H1 (cell line): ENCODE data around the gene OR10G2. TPM values are rescaled to one million over a fixed set of nuclear protein-coding genes. Genes with fewer than 3 reads are reported as not detected.

Experiments
- CTCF ChIA-PET: fragments of 300-600 bp; sonication (Branson Sonifier 250); formaldehyde crosslinking; loops from one replicate; lab custom pipeline; 2021; ENCODE audit not compliant: partially characterized antibody; lab: Charles Lee
- POLR2A ChIA-PET: fragments of 300-600 bp; sonication (Branson Sonifier 250); formaldehyde crosslinking; loops from one replicate; lab custom pipeline; 2021; ENCODE audit warnings: inconsistent platforms; ENCODE audit not compliant: partially characterized antibody; lab: Charles Lee
- DNase-seq, 2 experiments: peaks; one replicate each; pipeline versions ENCODE4 v3.0.0 to v3.0.0-alpha.2; 2010 to 2022; ENCODE audit warnings: low spot score in 2 of 2, low read depth in 1 of 2, mixed read lengths in 1 of 2
- FAIRE-seq: peaks from 2 replicates; lab custom pipeline; 2011; peaks lifted over from hg19 to GRCh38; lab: Jason Lieb, UNC
- H2AFZ ChIP-seq: 2 replicates; pipeline ENCODE4 v1.8.1; 2012; ENCODE audit warnings: low read length, inconsistent platforms
- H2AK5ac ChIP-seq: 2 replicates; pipeline ENCODE4 v1.6.1; 2013; ENCODE audit warnings: low read depth, low read length
- H2BK120ac ChIP-seq: replicated peaks from 2 replicates; pipeline ENCODE3; 2013; ENCODE audit warnings: low read depth, low read length, inconsistent platforms
- H2BK12ac ChIP-seq: 2 replicates; pipeline ENCODE4 v1.6.1; 2013; ENCODE audit warnings: low read depth, low read length
- H2BK15ac ChIP-seq: 2 replicates; pipeline ENCODE4 v1.6.1; 2013; ENCODE audit warnings: low read length
- H2BK20ac ChIP-seq: 2 replicates; pipeline ENCODE4 v1.6.1; 2013; ENCODE audit warnings: low read length
- H2BK5ac ChIP-seq: 2 replicates; pipeline ENCODE4 v1.6.1; 2013; ENCODE audit warnings: low read depth, low read length
- H3K14ac ChIP-seq: 2 replicates; pipeline ENCODE4 v1.6.1; 2013; ENCODE audit warnings: inconsistent platforms; ENCODE audit not compliant: insufficient read length
- H3K18ac ChIP-seq: 2 replicates; pipeline ENCODE4 v1.6.1; 2013; ENCODE audit warnings: low read length; ENCODE audit errors: extremely low read depth
- H3K23ac ChIP-seq: 2 replicates; pipeline ENCODE4 v1.6.1; 2013; ENCODE audit warnings: inconsistent platforms; ENCODE audit not compliant: insufficient read length
- H3K23me2 ChIP-seq: 2 replicates; pipeline ENCODE4 v1.6.1; 2013; ENCODE audit warnings: low read depth, low read length
- H3K27ac ChIP-seq: 2 replicates; pipeline ENCODE4 v1.6.1; 2011; ENCODE audit warnings: low read depth, low read length, inconsistent platforms
- H3K27me3 ChIP-seq, 4 experiments: replicated peaks in 1 of 4; 1 replicate in 1 of 4; 2 replicates in 3 of 4; pipeline versions ENCODE4 v1.6.1 to v1.8.1; 2011 to 2013; ENCODE audit warnings: low read length in 3 of 4, mild to moderate bottlenecking in 3 of 4, inconsistent platforms in 2 of 4, mixed read lengths in 2 of 4, moderate library complexity in 1 of 4; ENCODE audit not compliant: control insufficient read depth in 3 of 4, insufficient read depth in 3 of 4; ENCODE audit errors: extremely low read depth in 1 of 4
- H3K36me3 ChIP-seq, 4 experiments: 2 replicates each; pipeline versions ENCODE4 v1.6.1 to v1.8.1; 2011 to 2013; ENCODE audit warnings: mild to moderate bottlenecking in 4 of 4, low read length in 3 of 4, moderate library complexity in 2 of 4, control low read depth in 1 of 4, inconsistent platforms in 1 of 4; ENCODE audit not compliant: insufficient read depth in 4 of 4, control insufficient read depth in 2 of 4
- H3K4ac ChIP-seq: replicated peaks from 2 replicates; pipeline ENCODE3; 2013; ENCODE audit warnings: low read length, low read depth, mixed read lengths, inconsistent platforms; ENCODE audit not compliant: insufficient read length
- H3K4me1 ChIP-seq, 4 experiments: replicated peaks in 1 of 4; 1 replicate in 1 of 4; 2 replicates in 3 of 4; pipeline versions ENCODE4 v1.6.1 to v1.8.1; 2011 to 2013; ENCODE audit warnings: low read length in 3 of 4, inconsistent platforms in 2 of 4, mixed read lengths in 1 of 4; ENCODE audit not compliant: insufficient read depth in 4 of 4, control insufficient read depth in 3 of 4
- H3K4me2 ChIP-seq, 2 experiments: 2 replicates each; pipeline versions ENCODE4 v1.6.1 to v1.8.1; 2011 to 2013; ENCODE audit warnings: low read depth in 2 of 2, low read length in 2 of 2, control low read depth in 1 of 2, inconsistent platforms in 1 of 2, mild to moderate bottlenecking in 1 of 2; ENCODE audit not compliant: insufficient read depth in 1 of 2
- H3K4me3 ChIP-seq, 4 experiments: fragments of 200-600, 300-600 bp in 1 of 4; sonication (generic), shearing (Covaris generic), sonication (Bioruptor Twin) in 1 of 4; 2 replicates each; pipeline versions ENCODE4 v1.5.1 to v1.8.1; 2011 to 2016; ENCODE audit warnings: low read length in 4 of 4, low read depth in 3 of 4, control low read depth in 2 of 4, inconsistent platforms in 2 of 4, mild to moderate bottlenecking in 2 of 4, mixed read lengths in 1 of 4, moderate library complexity in 1 of 4; ENCODE audit not compliant: insufficient read depth in 2 of 4; ENCODE audit errors: extremely low read depth in 1 of 4
- H3K56ac ChIP-seq: replicated peaks from 2 replicates; pipeline ENCODE3; 2013; ENCODE audit warnings: low read depth, mild to moderate bottlenecking, mixed read lengths, low read length, inconsistent platforms; ENCODE audit not compliant: insufficient read length
- H3K79me1 ChIP-seq: 2 replicates; pipeline ENCODE4 v1.6.1; 2013; ENCODE audit warnings: low read depth, low read length, control low read depth
- H3K79me2 ChIP-seq, 2 experiments: 2 replicates each; pipeline versions ENCODE4 v1.6.1 to v1.8.1; 2012 to 2013; ENCODE audit warnings: low read length in 2 of 2, mild to moderate bottlenecking in 2 of 2, inconsistent platforms in 1 of 2; ENCODE audit not compliant: insufficient read depth in 2 of 2, control insufficient read depth in 1 of 2
- H3K9ac ChIP-seq, 4 experiments: replicated peaks in 1 of 4; 1 replicate in 1 of 4; 2 replicates in 3 of 4; pipeline versions ENCODE4 v1.6.1 to v1.8.1; 2011 to 2013; ENCODE audit warnings: low read depth in 3 of 4, low read length in 3 of 4, control low read depth in 2 of 4, mild to moderate bottlenecking in 2 of 4, moderate library complexity in 2 of 4, inconsistent platforms in 1 of 4; ENCODE audit errors: extremely low read depth in 1 of 4
- H3K9me3 ChIP-seq, 2 experiments: 2 replicates each; pipeline versions ENCODE4 v1.6.1 to v1.8.1; 2012 to 2013; ENCODE audit warnings: mild to moderate bottlenecking in 2 of 2, moderate library complexity in 2 of 2, control low read depth in 1 of 2, inconsistent platforms in 1 of 2, low read depth in 1 of 2, low read length in 1 of 2, mixed read lengths in 1 of 2; ENCODE audit not compliant: insufficient read depth in 2 of 2
- H4K20me1 ChIP-seq, 2 experiments: replicated peaks in 1 of 2; 2 replicates each; pipeline versions ENCODE3 to v1.8.1; 2011 to 2013; ENCODE audit warnings: inconsistent platforms in 2 of 2, low read length in 2 of 2, mild to moderate bottlenecking in 1 of 2; ENCODE audit not compliant: insufficient read depth in 2 of 2, control insufficient read depth in 1 of 2
- H4K5ac ChIP-seq: 2 replicates; pipeline ENCODE4 v1.6.1; 2013; ENCODE audit warnings: low read length, low read depth, mixed read lengths, inconsistent platforms; ENCODE audit not compliant: insufficient read length
- H4K8ac ChIP-seq: 2 replicates; pipeline ENCODE4 v1.8.0; 2013; ENCODE audit warnings: mild to moderate bottlenecking, moderate library complexity, low read length, inconsistent platforms; ENCODE audit not compliant: insufficient read depth; ENCODE audit errors: extremely low read depth
- H4K91ac ChIP-seq: replicated peaks from 2 replicates; pipeline ENCODE3; 2013; ENCODE audit warnings: low read length, mixed read lengths, inconsistent platforms; ENCODE audit not compliant: insufficient read length
- CBX8 ChIP-seq: fragments of 300-800, 300-1000 bp; sonication (generic); IDR thresholded peaks from 2 replicates; pipeline ENCODE4 v1.7.1; 2016; ENCODE audit warnings: low read depth, low read length, borderline replicate concordance
- CHD1 ChIP-seq: IDR thresholded peaks from 2 replicates; pipeline ENCODE4 v1.6.1; 2012; ENCODE audit warnings: low read depth, low read length, improper control_type of control experiment
- CHD2 ChIP-seq: IDR thresholded peaks from 2 replicates; pipeline ENCODE4 v1.6.1; 2012; ENCODE audit warnings: low read length, improper control_type of control experiment
- EZH2 ChIP-seq: fragments of 200-600 bp; sonication (generic); IDR thresholded peaks from 2 replicates; pipeline ENCODE4 v1.7.1; 2012; ENCODE audit warnings: low read depth, mild to moderate bottlenecking, moderate library complexity, low read length, inconsistent platforms; ENCODE audit not compliant: severe bottlenecking
- GABPA ChIP-seq: IDR thresholded peaks from 2 replicates; pipeline ENCODE4 v1.6.1; 2011; ENCODE audit warnings: mild to moderate bottlenecking, low read length, moderate library complexity, borderline replicate concordance; ENCODE audit not compliant: insufficient read depth
- NRF1 ChIP-seq: IDR thresholded peaks from 2 replicates; pipeline ENCODE4 v1.6.1; 2011; ENCODE audit warnings: mild to moderate bottlenecking, low read depth, low read length, improper control_type of control experiment
- POLR2A ChIP-seq, 2 experiments: IDR thresholded peaks; 1 replicate in 1 of 2; 2 replicates in 1 of 2; pipeline ENCODE4 v1.6.1; 2011; ENCODE audit warnings: low read depth in 2 of 2, low read length in 2 of 2, mild to moderate bottlenecking in 2 of 2; ENCODE audit errors: control extremely low read depth in 1 of 2
- RXRA ChIP-seq: IDR thresholded peaks from 2 replicates; pipeline ENCODE4 v1.6.1; 2011; ENCODE audit warnings: low read depth, mild to moderate bottlenecking, low read length, moderate library complexity; ENCODE audit not compliant: insufficient read depth
- SRF ChIP-seq: IDR thresholded peaks from 2 replicates; pipeline ENCODE4 v1.6.1; 2011; ENCODE audit warnings: mild to moderate bottlenecking, low read depth, low read length, moderate library complexity
- TBP ChIP-seq: IDR thresholded peaks from 2 replicates; pipeline ENCODE4 v1.6.1; 2011; ENCODE audit warnings: low read depth, low read length, improper control_type of control experiment
- TCF12 ChIP-seq: IDR thresholded peaks from 2 replicates; pipeline ENCODE4 v1.6.1; 2011; ENCODE audit warnings: low read depth, mild to moderate bottlenecking, low read length
- YY1 ChIP-seq: IDR thresholded peaks from 2 replicates; pipeline ENCODE4 v1.6.1; 2011; ENCODE audit warnings: low read depth, mild to moderate bottlenecking, low read length
- WGBS, 2 experiments: shearing (Covaris generic) in 1 of 2; methylation state at CpG; one replicate each; pipeline versions ENCODE4 v1.1.6 to v1.1.7; 2013 to 2015; ENCODE audit warnings: low lambda C conversion rate in 2 of 2, mixed read lengths in 2 of 2, inconsistent platforms in 1 of 2, low coverage in 1 of 2, missing lambda C conversion rate in 1 of 2; ENCODE audit not compliant: insufficient replicate concordance in 2 of 2, insufficient coverage in 1 of 2, insufficient read length in 1 of 2; ENCODE audit errors: extremely low coverage in 1 of 2, missing lambda C conversion rate in 1 of 2; 5-methylcytosine and 5-hydroxymethylcytosine counted together
- polyA plus RNA-seq, 7 experiments: library from polyadenylated mRNA; depleted of rRNA in 3 of 7; stranded (reverse) in 5 of 7; unstranded in 2 of 7; fragments of >200 nt in 5 of 7; fragments of 200-250 nt in 2 of 7; gene quantifications; 1 replicate in 5 of 7; 2 replicates in 1 of 7; 4 replicates in 1 of 7; pipeline versions ENCODE4 v1.2.1 to v1.2.3, GENCODE V29; 2011 to 2013; ENCODE audit warnings: missing spikeins in 2 of 7, mixed read lengths in 2 of 7
- total RNA-seq: library from RNA; stranded (reverse); fragmentation: NEBNext Ultra II Directional; extraction: Animal tissue kit (Norgen Biotek cat#: 25700); gene quantifications from 2 replicates; pipeline ENCODE4 v1.2.1, GENCODE V29; 2021

The OR10G2 gene
- total and polyA plus RNA-seq, 2 of the 8 experiments (the other 6 are each of a cell fraction or from before 2014, with no cell fraction given): not detected

DNA sequence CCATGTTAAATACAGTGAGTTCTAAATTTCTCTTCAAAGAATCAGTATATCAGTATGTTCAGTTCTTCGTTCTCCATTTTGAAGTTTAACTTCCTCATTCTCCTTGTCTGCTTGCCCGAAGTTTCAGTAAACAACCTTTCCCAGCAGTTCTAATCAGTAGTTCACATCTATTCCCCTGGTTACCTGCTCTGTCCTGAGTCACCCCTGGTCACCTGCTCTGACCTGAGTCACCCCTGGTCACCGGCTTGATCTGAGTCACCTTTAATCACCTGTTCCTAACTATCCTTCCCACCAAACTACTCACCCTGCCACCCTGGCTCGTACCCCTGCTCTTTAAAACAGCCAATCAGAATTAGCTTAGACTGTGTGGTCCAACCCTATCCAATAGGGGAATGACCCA lies 45.4 kb downstream of the OR10G2 start:
- H3K9me3 ChIP-seq: no peaks in the 10 kb centered on the region; a peak in 1 of 4 replicates
- H3K18ac ChIP-seq: no peak overlapping the region
- H3K4me1 ChIP-seq: no peaks in the 10 kb centered on the region
- no peak overlapping the region for H3K14ac ChIP-seq
- H2BK20ac ChIP-seq: no peak overlapping the region
- no peak overlapping the region for H3K27ac ChIP-seq
- H4K20me1 ChIP-seq: no peaks in the 10 kb centered on the region
- no peaks in the 10 kb centered on the region for H3K27me3 ChIP-seq
- no peak overlapping the region for H4K91ac ChIP-seq
- H3K4me2 ChIP-seq: no peak overlapping the region
- FAIRE-seq: no peak
- H3K36me3 ChIP-seq: no peaks in the 10 kb centered on the region
- H4K5ac ChIP-seq: no peak overlapping the region
- H3K4me3 ChIP-seq: no peak overlapping the region
- H2BK15ac ChIP-seq: no peak overlapping the region
- H2AFZ ChIP-seq: no peak overlapping the region
- H2BK12ac ChIP-seq: no peak overlapping the region
- H3K23ac ChIP-seq: no peak overlapping the region
- H3K56ac ChIP-seq: no peak overlapping the region
- whole genome bisulfite sequencing, 2 experiments: 89% methylated on average over 4 of the region's 4 CpGs; no CpG with 5 or more reads in 1 of the 2 experiments
- no peaks in the 10 kb centered on the region for H3K23me2 ChIP-seq
- no peak overlapping the region for H2BK120ac ChIP-seq
- H2AK5ac ChIP-seq: no peak overlapping the region
- H3K9ac ChIP-seq: no peak overlapping the region
- no peak overlapping the region for H2BK5ac ChIP-seq
- CTCF ChIA-PET: no interaction called here
- no peak overlapping the region for H3K4ac ChIP-seq
- no peak overlapping the region for H4K8ac ChIP-seq
- H3K79me2 ChIP-seq: no peaks in the 10 kb centered on the region
- H3K79me1 ChIP-seq: no peaks in the 10 kb centered on the region
- POLR2A ChIA-PET: no interaction called here
- DNase-seq: no peak
- TF ChIP-seq YY1 (no peak), NRF1 (no peak), TBP (no peak), POLR2A (IDR thresholded peaks at IDR 0.05; ENCODE audit: control extremely low read depth in 1 of 2, low read depth in 2 of 2, low read length in 2 of 2) (no peak), CHD1 (no peak), CHD2 (no peak), EZH2 (no peak), RXRA (no peak), TCF12 (no peak), SRF (no peak), CBX8 (no peak), GABPA (no peak)
